ENCODE measurements around the gene NKD1. TPM values are rescaled to one million over a fixed set of nuclear protein-coding genes. Genes with fewer than 3 reads are reported as not detected.
A peak's percentile ranks its signal among the peaks of the same experiment; 100 is the strongest.

The NKD1 gene
- total RNA-seq, 1 donor: under 0.01 TPM

DNA sequence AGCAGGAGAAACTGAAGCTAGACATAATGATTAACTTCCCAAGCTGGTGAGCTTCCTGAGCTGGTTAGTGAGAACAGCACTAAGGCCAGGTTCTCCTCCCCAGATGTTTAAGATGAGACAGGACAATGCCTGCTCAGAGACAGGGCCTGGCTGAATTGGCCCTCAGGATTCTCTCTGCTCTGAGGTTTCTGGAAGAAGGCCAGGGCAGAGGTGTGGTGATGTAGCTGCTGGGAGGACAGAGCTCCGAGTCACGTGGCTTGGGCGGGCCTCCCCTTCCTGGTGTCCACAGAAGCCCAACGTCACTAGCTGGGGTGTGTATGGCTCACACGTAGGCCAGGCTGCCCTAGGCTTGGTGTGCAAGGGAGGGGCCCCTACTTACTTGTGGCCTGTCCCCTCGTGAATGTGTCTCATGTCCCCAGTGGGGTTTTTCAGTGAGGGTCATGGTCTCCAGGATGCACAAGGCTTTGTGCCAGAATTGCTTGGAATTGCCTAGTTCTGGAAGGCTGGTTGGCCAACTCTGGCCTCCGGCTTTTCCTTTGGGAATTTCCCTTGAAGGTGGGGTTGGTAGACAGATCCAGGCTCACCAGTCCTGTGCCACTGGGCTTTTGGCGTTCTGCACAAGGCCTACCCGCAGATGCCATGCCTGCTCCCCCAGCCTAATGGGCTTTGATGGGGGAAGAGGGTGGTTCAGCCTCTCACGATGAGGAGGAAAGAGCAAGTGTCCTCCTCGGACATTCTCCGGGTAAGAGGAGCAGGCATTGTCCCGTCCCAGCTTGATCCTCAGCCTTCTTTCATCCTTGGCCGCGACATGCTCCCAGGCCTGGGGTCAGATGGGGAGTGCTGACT lies 148.6 kb downstream of the NKD1 start:
- H3K36me3 ChIP-seq (ENCODE audit: insufficient read depth, low read length): no peaks in the 10 kb centered on the region
- peaks cover 19% of the 10 kb centered on the region for H3K27me3 ChIP-seq (ENCODE audit: insufficient read depth, low read length)
- H3K4me1 ChIP-seq (ENCODE audit: insufficient read depth, low read length): peaks cover 7% of the 10 kb centered on the region
- peak overlapping the region; percentile 56 for H2AFZ ChIP-seq (ENCODE audit: low read length)
- H3K4me2 ChIP-seq (ENCODE audit: insufficient read depth, low read length): no peak overlapping the region
- no peaks in the 10 kb centered on the region for H3K79me2 ChIP-seq (ENCODE audit: insufficient read depth, low read length)
- H4K20me1 ChIP-seq (ENCODE audit: insufficient read depth, low read length): no peaks in the 10 kb centered on the region
- no peak overlapping the region for H3K4me3 ChIP-seq (ENCODE audit: insufficient read depth, low read length)
- DNase-seq (ENCODE audit: insufficient read length, low spot score, missing footprints): no peak
- H3K27ac ChIP-seq (ENCODE audit: low read depth, low read length): no peak overlapping the region
- H3K9me3 ChIP-seq (ENCODE audit: low read depth, low read length): no peaks in the 10 kb centered on the region
- TF ChIP-seq CTCF (IDR thresholded peaks at IDR 0.05; ENCODE audit: extremely low read depth, low read depth, low read length): no peak

DNA sequence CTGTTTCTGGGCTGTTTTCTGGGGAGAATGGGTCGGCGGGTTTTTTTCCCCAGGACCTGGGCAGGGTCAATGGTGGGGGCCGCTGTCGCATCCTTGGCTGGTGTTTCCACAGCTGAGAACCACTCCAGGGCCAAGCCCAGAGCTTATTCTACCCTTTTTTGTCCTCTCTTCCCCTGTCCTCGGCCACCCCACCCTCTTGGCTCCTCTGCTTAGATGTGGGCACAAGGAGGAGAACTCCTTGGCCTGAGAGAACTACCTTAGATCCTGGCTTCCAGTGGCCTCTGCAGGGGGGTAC lies 149.2 kb downstream of the NKD1 start:
- Histone ChIP-seq H2AFZ (ENCODE audit: low read length) (peak overlapping the region; percentile 99), H3K4me1 (ENCODE audit: insufficient read depth, low read length) (peaks cover 7% of the 10 kb centered on the region), H3K79me2 (ENCODE audit: insufficient read depth, low read length) (no peaks in the 10 kb centered on the region), H3K4me3 (ENCODE audit: insufficient read depth, low read length) (peak overlapping the region; percentile 76), H3K27ac (ENCODE audit: low read depth, low read length) (no peak overlapping the region), H3K36me3 (ENCODE audit: insufficient read depth, low read length) (no peaks in the 10 kb centered on the region), H3K9me3 (ENCODE audit: low read depth, low read length) (no peaks in the 10 kb centered on the region), H4K20me1 (ENCODE audit: insufficient read depth, low read length) (no peaks in the 10 kb centered on the region), H3K4me2 (ENCODE audit: insufficient read depth, low read length) (peak overlapping the region; percentile 94), H3K27me3 (ENCODE audit: insufficient read depth, low read length) (peaks cover 19% of the 10 kb centered on the region)
- no peak for DNase-seq (ENCODE audit: insufficient read length, low spot score, missing footprints)
- no peak for TF ChIP-seq CTCF (IDR thresholded peaks at IDR 0.05; ENCODE audit: extremely low read depth, low read depth, low read length)

- Histone ChIP-seq H3K27ac (ENCODE audit: low read depth, low read length) (peak overlapping the region; percentile 51), H3K4me2 (ENCODE audit: insufficient read depth, low read length) (peak overlapping the region; percentile 94), H2AFZ (ENCODE audit: low read length) (peak overlapping the region; percentile 99), H3K4me3 (ENCODE audit: insufficient read depth, low read length) (peak overlapping the region; percentile 76), H4K20me1 (ENCODE audit: insufficient read depth, low read length) (no peaks in the 10 kb centered on the region), H3K4me1 (ENCODE audit: insufficient read depth, low read length) (peaks cover 7% of the 10 kb centered on the region), H3K36me3 (ENCODE audit: insufficient read depth, low read length) (no peaks in the 10 kb centered on the region), H3K9me3 (ENCODE audit: low read depth, low read length) (no peaks in the 10 kb centered on the region), H3K27me3 (ENCODE audit: insufficient read depth, low read length) (peaks cover 12% of the 10 kb centered on the region), H3K79me2 (ENCODE audit: insufficient read depth, low read length) (no peaks in the 10 kb centered on the region)
- peak; percentile 92 for DNase-seq (ENCODE audit: insufficient read length, low spot score, missing footprints)
- no peak for TF ChIP-seq CTCF (IDR thresholded peaks at IDR 0.05; ENCODE audit: extremely low read depth, low read depth, low read length)
Observed at GRCh38 chr16:50697881-50698767, 149.9 kb downstream of the NKD1 start.

Other genes starting within 250 kb of the NKD1 start
- 22.8 and 30.6 TPM in 2 replicates for gene BRD7, start 179.4 kb upstream of the NKD1 start, total RNA-seq
- not detected in 2 replicates for gene SNX20, start 132.9 kb downstream of the NKD1 start, total RNA-seq
- gene NOD2, start 145.2 kb downstream of the NKD1 start, total RNA-seq: under 0.01 and 0.29 TPM in 2 replicates
- gene CYLD, start 193.7 kb downstream of the NKD1 start, total RNA-seq: 54.2 and 61.9 TPM in 2 replicates